ENCODE measurements around the gene HIVEP3.

DNA sequence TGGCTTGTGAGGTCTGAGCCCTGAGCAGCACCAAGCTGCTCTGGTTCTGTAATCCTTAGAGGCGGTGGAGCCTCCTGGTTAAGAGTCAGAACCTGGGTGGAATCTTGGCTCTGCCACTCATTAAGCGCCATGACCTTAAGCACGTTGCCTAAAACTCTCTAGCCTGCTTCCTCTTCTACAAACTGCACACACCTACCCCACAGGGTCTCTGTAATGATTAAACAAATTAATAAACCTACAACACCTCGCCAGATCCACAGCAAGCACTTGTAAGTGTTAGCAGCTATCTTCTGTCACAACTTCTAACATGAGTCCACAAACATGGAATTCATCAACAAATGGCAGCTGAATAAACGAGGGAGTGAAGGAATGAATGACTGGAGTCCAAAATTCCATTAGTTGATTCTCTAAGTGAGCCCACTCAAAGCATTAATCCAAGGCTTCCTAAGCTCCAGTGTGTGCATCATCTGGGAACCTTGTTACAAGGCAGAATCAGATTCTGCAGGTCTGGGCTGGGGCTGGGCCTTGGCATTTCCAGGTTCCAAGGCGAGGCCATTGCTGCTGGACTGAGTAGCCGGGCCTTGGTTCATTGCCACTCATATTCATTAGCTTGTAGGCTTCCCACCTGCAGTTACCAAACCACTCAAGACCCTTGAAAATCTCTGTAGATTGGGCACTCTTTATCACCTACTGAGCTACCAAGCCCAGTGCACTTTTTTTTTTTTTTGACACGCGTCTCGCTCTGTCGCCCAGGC is 168.6 kb downstream of the HIVEP3 start:
- no peak for TF ChIP-seq EZH2 (IDR thresholded peaks at IDR 0.05; ENCODE audit: insufficient read depth, low read length)
- TF ChIP-seq, protein P1, sequence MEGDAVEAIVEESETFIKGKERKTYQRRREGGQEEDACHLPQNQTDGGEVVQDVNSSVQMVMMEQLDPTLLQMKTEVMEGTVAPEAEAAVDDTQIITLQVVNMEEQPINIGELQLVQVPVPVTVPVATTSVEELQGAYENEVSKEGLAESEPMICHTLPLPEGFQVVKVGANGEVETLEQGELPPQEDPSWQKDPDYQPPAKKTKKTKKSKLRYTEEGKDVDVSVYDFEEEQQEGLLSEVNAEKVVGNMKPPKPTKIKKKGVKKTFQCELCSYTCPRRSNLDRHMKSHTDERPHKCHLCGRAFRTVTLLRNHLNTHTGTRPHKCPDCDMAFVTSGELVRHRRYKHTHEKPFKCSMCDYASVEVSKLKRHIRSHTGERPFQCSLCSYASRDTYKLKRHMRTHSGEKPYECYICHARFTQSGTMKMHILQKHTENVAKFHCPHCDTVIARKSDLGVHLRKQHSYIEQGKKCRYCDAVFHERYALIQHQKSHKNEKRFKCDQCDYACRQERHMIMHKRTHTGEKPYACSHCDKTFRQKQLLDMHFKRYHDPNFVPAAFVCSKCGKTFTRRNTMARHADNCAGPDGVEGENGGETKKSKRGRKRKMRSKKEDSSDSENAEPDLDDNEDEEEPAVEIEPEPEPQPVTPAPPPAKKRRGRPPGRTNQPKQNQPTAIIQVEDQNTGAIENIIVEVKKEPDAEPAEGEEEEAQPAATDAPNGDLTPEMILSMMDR (IDR thresholded peaks at IDR 0.05; ENCODE audit: insufficient read depth, low read depth, low read length) = no peak

All from astrocyte (in vitro differentiated cells and primary cell).